ENCODE measurements around the gene FBXW2. TPM values are rescaled to one million over a fixed set of nuclear protein-coding genes. Genes with fewer than 3 reads are reported as not detected.

FBXW2 gene
- total and polyA plus RNA-seq, 2 experiments from 2014 or later = 23.7 to 45.5 TPM

DNA sequence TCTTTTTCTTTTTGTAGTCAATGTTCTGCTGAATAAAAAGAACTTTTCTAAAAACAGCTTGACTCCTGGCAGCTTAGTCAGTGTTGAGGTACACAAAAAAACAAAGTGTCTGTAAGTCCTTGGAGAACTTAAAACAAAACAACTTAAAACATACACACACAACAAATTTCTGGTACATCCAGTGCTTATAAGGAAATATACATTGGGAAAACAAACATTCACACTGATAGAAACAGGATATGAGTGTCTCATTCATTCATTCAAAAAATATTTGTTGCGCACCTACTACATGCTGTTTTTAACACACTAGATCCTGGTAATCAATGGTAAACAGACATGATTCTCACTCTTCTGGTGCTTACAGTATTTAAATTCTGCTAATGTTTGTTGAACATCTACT, 51.5 kb downstream of the FBXW2 start:
- Histone ChIP-seq H3K4me2 (ENCODE audit: unreplicated experiment) (no peak overlapping the region), H3K9me2 (ENCODE audit: insufficient read depth) (no peaks in the 10 kb centered on the region), H4K20me1 (ENCODE audit: insufficient read depth) (no peaks in the 10 kb centered on the region), H3K36me3 (ENCODE audit: low read depth) (no peaks in the 10 kb centered on the region), H3K4me3 (no peak overlapping the region), H3K9ac (no peak overlapping the region), H3K79me2 (ENCODE audit: insufficient read depth) (no peaks in the 10 kb centered on the region), H2AFZ (no peak overlapping the region), H3K27me3 (replicated peaks; ENCODE audit: insufficient read depth) (no peaks in the 10 kb centered on the region), H3K4me1 (ENCODE audit: insufficient read depth) (no peaks in the 10 kb centered on the region), H3K27ac (no peak overlapping the region), H3K9me3 (ENCODE audit: low read depth) (no peaks in the 10 kb centered on the region), H3F3A (ENCODE audit: insufficient read depth) (no peaks in the 10 kb centered on the region)
- TF ChIP-seq EZH2 (IDR thresholded peaks at IDR 0.05; ENCODE audit: insufficient read depth, poor library complexity, severe bottlenecking) (no peak), EZH2phosphoT487 (IDR thresholded peaks at IDR 0.05; ENCODE audit: insufficient read depth, low read depth) (no peak)
- in situ Hi-C loops (cut with MboI) = no loop called here
- WGBS, 2 experiments (ENCODE audit: low coverage in 1 of 2, low lambda C conversion rate in 2 of 2, missing lambda C conversion rate in 2 of 2) = 79 to 82% methylated on average over 1 of the region's 1 CpG
- no peak for DNase-seq

DNA sequence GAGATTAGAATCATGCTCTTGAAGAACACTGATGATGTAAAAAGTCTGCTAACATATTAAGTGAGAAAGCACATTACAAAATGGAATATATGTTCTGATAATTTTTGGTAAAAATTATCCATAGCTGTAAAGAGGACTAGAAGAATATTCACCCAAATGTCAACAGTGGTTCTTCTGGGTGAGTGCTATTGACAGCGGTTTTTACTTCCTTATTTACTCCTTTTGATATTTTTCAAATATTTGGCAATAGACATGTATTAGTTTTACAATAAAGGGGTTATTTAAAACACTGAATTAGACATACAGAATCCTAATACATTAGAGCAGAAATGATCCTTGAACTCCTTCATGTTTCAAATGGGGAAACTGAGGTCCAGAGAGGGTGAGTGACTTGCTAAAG, 52.0 kb downstream of the FBXW2 start:
- DNase-seq = no peak
- in situ Hi-C loops (cut with MboI) = no loop called here
- H3F3A ChIP-seq (ENCODE audit: insufficient read depth) = no peaks in the 10 kb centered on the region
- no peak overlapping the region for H3K4me3 ChIP-seq
- H3K9ac ChIP-seq = no peak overlapping the region
- no peaks in the 10 kb centered on the region for H4K20me1 ChIP-seq (ENCODE audit: insufficient read depth)
- WGBS, 2 experiments (ENCODE audit: low coverage in 1 of 2, low lambda C conversion rate in 2 of 2, missing lambda C conversion rate in 2 of 2) = 65 to 74% methylated on average over 1 of the region's 1 CpG
- H3K9me3 ChIP-seq (ENCODE audit: low read depth) = no peaks in the 10 kb centered on the region
- TF ChIP-seq EZH2 (IDR thresholded peaks at IDR 0.05; ENCODE audit: insufficient read depth, poor library complexity, severe bottlenecking) (no peak), EZH2phosphoT487 (IDR thresholded peaks at IDR 0.05; ENCODE audit: insufficient read depth, low read depth) (no peak)
- H3K79me2 ChIP-seq (ENCODE audit: insufficient read depth) = no peaks in the 10 kb centered on the region
- no peaks in the 10 kb centered on the region for H3K4me1 ChIP-seq (ENCODE audit: insufficient read depth)
- no peaks in the 10 kb centered on the region for H3K27me3 ChIP-seq (replicated peaks; ENCODE audit: insufficient read depth)
- H3K27ac ChIP-seq = no peak overlapping the region
- H3K36me3 ChIP-seq (ENCODE audit: low read depth) = no peaks in the 10 kb centered on the region
- H2AFZ ChIP-seq = no peak overlapping the region
- no peak overlapping the region for H3K4me2 ChIP-seq (ENCODE audit: unreplicated experiment)
- no peaks in the 10 kb centered on the region for H3K9me2 ChIP-seq (ENCODE audit: insufficient read depth)

DNA sequence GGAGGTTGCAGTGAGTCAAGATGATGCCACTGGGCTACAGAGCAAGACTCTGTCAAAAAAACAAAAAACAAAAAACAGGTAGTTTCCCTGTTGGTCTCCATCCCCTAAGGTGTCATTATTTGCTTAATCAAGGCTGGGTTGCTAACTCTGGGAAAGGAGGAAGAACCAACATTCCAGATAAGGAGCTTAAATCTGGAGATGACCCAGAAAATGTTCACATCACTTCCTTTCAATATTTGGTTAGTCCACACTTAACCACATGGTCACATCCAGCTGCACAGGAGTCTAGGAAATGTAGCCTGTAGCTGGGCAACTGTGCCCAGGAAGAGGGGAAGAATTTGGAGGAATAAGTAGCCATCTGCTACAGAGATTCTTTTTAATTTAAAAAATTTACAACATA, 53.1 kb downstream of the FBXW2 start:
- no peaks in the 10 kb centered on the region for H4K20me1 ChIP-seq (ENCODE audit: insufficient read depth)
- DNase-seq = no peak
- H3K9me3 ChIP-seq (ENCODE audit: low read depth) = no peaks in the 10 kb centered on the region
- no peaks in the 10 kb centered on the region for H3K9me2 ChIP-seq (ENCODE audit: insufficient read depth)
- in situ Hi-C loops (cut with MboI) = no loop called here
- no peak overlapping the region for H3K27ac ChIP-seq
- no peaks in the 10 kb centered on the region for H3K36me3 ChIP-seq (ENCODE audit: low read depth)
- no peak overlapping the region for H3K9ac ChIP-seq
- no peak overlapping the region for H2AFZ ChIP-seq
- H3K27me3 ChIP-seq (replicated peaks; ENCODE audit: insufficient read depth) = no peaks in the 10 kb centered on the region
- no peak for TF ChIP-seq EZH2phosphoT487 (IDR thresholded peaks at IDR 0.05; ENCODE audit: insufficient read depth, low read depth)
- TF ChIP-seq EZH2 (IDR thresholded peaks at IDR 0.05; ENCODE audit: insufficient read depth, poor library complexity, severe bottlenecking) = no peak
- no peaks in the 10 kb centered on the region for H3K79me2 ChIP-seq (ENCODE audit: insufficient read depth)
- H3K4me2 ChIP-seq (ENCODE audit: unreplicated experiment) = no peak overlapping the region
- H3K4me1 ChIP-seq (ENCODE audit: insufficient read depth) = 0 out of 2 replicates have a peak, but pooled peaks cover 3% of the 10 kb centered on the region
- H3F3A ChIP-seq (ENCODE audit: insufficient read depth) = peaks cover 7% of the 10 kb centered on the region; the same call in 1 of the 2 replicates
- H3K4me3 ChIP-seq = no peak overlapping the region

DNA sequence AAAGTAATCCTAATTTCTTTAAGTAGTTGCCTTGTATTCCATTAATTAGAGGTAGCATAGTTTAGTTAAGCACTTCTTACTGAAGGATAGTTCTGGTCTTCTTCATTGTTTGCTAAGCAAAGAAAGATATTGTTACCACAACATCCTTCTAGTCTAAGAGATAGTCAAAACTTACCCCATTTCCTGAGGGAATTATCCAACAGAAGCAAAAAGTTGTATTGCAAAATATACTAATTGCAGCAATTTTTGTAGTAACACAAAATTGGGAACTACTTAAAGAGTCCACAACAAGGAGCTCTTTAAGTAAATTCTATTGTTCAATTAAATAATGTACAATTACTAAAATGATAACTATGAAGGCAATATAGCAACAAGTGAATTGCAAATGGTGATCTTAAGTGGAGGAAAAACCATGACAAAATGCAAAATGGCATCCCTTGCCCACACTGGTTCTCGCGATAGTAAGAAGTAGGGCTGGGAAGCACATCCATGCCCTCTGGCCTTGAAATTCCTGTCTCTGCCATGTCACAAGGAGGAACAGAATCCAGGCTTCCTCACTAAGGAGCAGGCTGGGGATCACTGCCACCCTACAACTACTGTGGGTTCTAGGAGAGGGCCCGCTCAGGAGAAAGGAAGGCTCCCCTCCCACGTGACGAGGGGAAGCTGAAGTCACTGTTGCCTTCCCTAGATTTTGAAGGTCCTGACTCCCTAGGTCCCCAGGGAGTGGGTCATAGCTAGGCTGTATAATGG, 55.6 kb downstream of the FBXW2 start:
- H3K9ac ChIP-seq = no peak overlapping the region
- no peaks in the 10 kb centered on the region for H3K9me2 ChIP-seq (ENCODE audit: insufficient read depth)
- H3K9me3 ChIP-seq (ENCODE audit: low read depth) = no peaks in the 10 kb centered on the region
- no peaks in the 10 kb centered on the region for H4K20me1 ChIP-seq (ENCODE audit: insufficient read depth)
- no peak for TF ChIP-seq EZH2phosphoT487 (IDR thresholded peaks at IDR 0.05; ENCODE audit: insufficient read depth, low read depth)
- no peak for TF ChIP-seq EZH2 (IDR thresholded peaks at IDR 0.05; ENCODE audit: insufficient read depth, poor library complexity, severe bottlenecking)
- H3K4me1 ChIP-seq (ENCODE audit: insufficient read depth) = peaks cover 14% of the 10 kb centered on the region
- H3F3A ChIP-seq (ENCODE audit: insufficient read depth) = peaks cover 8% of the 10 kb centered on the region; the same call in 1 of the 2 replicates
- no peak overlapping the region for H3K4me3 ChIP-seq
- H3K36me3 ChIP-seq (ENCODE audit: low read depth) = no peaks in the 10 kb centered on the region
- in situ Hi-C loops (cut with MboI) = no loop called here
- no peaks in the 10 kb centered on the region for H3K79me2 ChIP-seq (ENCODE audit: insufficient read depth)
- H3K4me2 ChIP-seq (ENCODE audit: unreplicated experiment) = no peak overlapping the region
- DNase-seq = no peak
- no peak overlapping the region for H2AFZ ChIP-seq
- no peak overlapping the region for H3K27ac ChIP-seq
- no peaks in the 10 kb centered on the region for H3K27me3 ChIP-seq (replicated peaks; ENCODE audit: insufficient read depth)
- 87 to 94% methylated on average over 5 of the region's 5 CpGs for WGBS, 2 experiments (ENCODE audit: low coverage in 1 of 2, low lambda C conversion rate in 2 of 2, missing lambda C conversion rate in 2 of 2)

Data from GM23248 (cell line).